Activated CD4-positive, alpha-beta T cell treated with anti-CD3 and anti-CD28 coated beads, Interleukin-2, amount 50 U/mL, for 48 hours (primary cell): Measurements from ENCODE around the gene GPATCH8.
"Not testable (repeated sequence)": the region's sequence is repeated elsewhere in the genome, so short reads cannot be mapped to it uniquely, and the experiment has no call there.

Experiments used
- DNase-seq, 2 experiments: peaks; one replicate each; pipeline ENCODE4 v3.0.0-alpha.2; 2020

The GPATCH8 gene

GRCh38 chr17:44396946-44397345 lies 106.3 kb downstream of the GPATCH8 start:
- no peak for DNase-seq

GRCh38 chr17:44394833-44395232 lies 108.4 kb downstream of the GPATCH8 start:
- no peak for DNase-seq

- not testable (repeated sequence) for DNase-seq
These were observed 109.1 kb downstream of the GPATCH8 start for GRCh38 chr17:44394112-44394511.

- no peak for DNase-seq
These were observed 112.8 kb downstream of the GPATCH8 start for GRCh38 chr17:44390250-44390870.

- no peak for DNase-seq
These were observed 113.4 kb downstream of the GPATCH8 start for GRCh38 chr17:44389723-44390202.

- no peak for DNase-seq
These were observed 113.9 kb downstream of the GPATCH8 start, which contains the start of gene ITGA2B for GRCh38 chr17:44389281-44389680. Gene ITGA2B (minus strand): TSS chr17:44389649. CDS start chr17:44389473, 176 bp downstream.

- DNase-seq = no peak
These were observed 115.4 kb downstream of the GPATCH8 start for GRCh38 chr17:44387804-44388203.

GRCh38 chr17:44386182-44386525 lies 117.1 kb downstream of the GPATCH8 start:
- DNase-seq = no peak

GRCh38 chr17:44385287-44386181 lies 117.7 kb downstream of the GPATCH8 start:
- peak; percentile 91 for DNase-seq

- no peak for DNase-seq
These were observed 118.4 kb downstream of the GPATCH8 start for GRCh38 chr17:44384823-44385286.

GRCh38 chr17:44384281-44384822 lies 118.9 kb downstream of the GPATCH8 start:
- DNase-seq = no peak

- DNase-seq = no peak
These were observed 119.3 kb downstream of the GPATCH8 start for GRCh38 chr17:44383861-44384260.

- DNase-seq = no peak
These were observed 119.8 kb downstream of the GPATCH8 start for GRCh38 chr17:44383363-44383762.

- no peak for DNase-seq
These were observed 120.3 kb downstream of the GPATCH8 start for GRCh38 chr17:44382917-44383316.

GRCh38 chr17:44381810-44382305 lies 121.3 kb downstream of the GPATCH8 start:
- no peak for DNase-seq

- no peak for DNase-seq
These were observed 122.4 kb downstream of the GPATCH8 start for GRCh38 chr17:44380767-44381166.

GRCh38 chr17:44379887-44380286 lies 123.3 kb downstream of the GPATCH8 start:
- DNase-seq = no peak

- DNase-seq = no peak
These were observed 125.0 kb downstream of the GPATCH8 start for GRCh38 chr17:44378171-44378705.

- DNase-seq = no peak
These were observed 126.4 kb downstream of the GPATCH8 start for GRCh38 chr17:44376779-44377178.

- peak; percentile 22 to 38 for DNase-seq
These were observed 127.1 kb downstream of the GPATCH8 start for GRCh38 chr17:44376124-44376523.

GRCh38 chr17:44375196-44376017 lies 127.8 kb downstream of the GPATCH8 start:
- DNase-seq = no peak
